PC-3 (cell line): ENCODE measurements around the gene SNX32. TPM values are rescaled to one million over a fixed set of nuclear protein-coding genes. Genes with fewer than 3 reads are reported as not detected.
A peak's percentile ranks its signal among the peaks of the same experiment; 100 is the strongest.

Experiments
- ATAC-seq: fragments of 200-7000 bp; cut with Tn5 transposase; 2 replicates; pipeline ENCODE4 v1.9.1; 2020; ENCODE audit warnings: mild to moderate bottlenecking, moderate library complexity
- BruUV-seq: library from RNA; stranded (reverse); fragments of 400-500 nt; replicated peaks from 2 replicates; lab custom pipeline; 2021; lab: Mats Ljungman, UMichigan
- CTCF ChIA-PET: fragments of 300-600 bp; sonication (Branson Sonifier 250); formaldehyde crosslinking; loops from one replicate; lab custom pipeline; 2022; ENCODE audit warnings: antibody characterized with exemption; lab: Charles Lee
- POLR2A ChIA-PET: fragments of 300-600 bp; sonication (Branson Sonifier 250); formaldehyde crosslinking; loops from one replicate; lab custom pipeline; 2022; ENCODE audit warnings: antibody characterized with exemption; ENCODE audit not compliant: unreplicated experiment; lab: Charles Lee
- DNase-seq: peaks from one replicate; pipeline ENCODE4 v3.0.0-alpha.2; 2015
- H2AFZ ChIP-seq: fragments of 300-600 bp; sonication (generic); 2 replicates; pipeline ENCODE4 v1.6.0; 2016; ENCODE audit warnings: antibody characterized with exemption, low read length
- H3F3A ChIP-seq: fragments of 300-600 bp; sonication (generic); one replicate; pipeline ENCODE4 v1.6.0; 2017; ENCODE audit warnings: antibody characterized with exemption, low read length, control low read depth, mild to moderate bottlenecking; ENCODE audit not compliant: unreplicated experiment
- H3K27ac ChIP-seq: fragments of 300-600 bp; sonication (generic); 2 replicates; pipeline ENCODE4 v1.5.1; 2016; ENCODE audit warnings: mild to moderate bottlenecking, low read length
- H3K27me3 ChIP-seq: fragments of 300-600 bp; sonication (generic); 2 replicates; pipeline ENCODE4 v1.6.1; 2016; ENCODE audit warnings: low read length, mixed read lengths
- H3K36me3 ChIP-seq: fragments of 300-600 bp; sonication (generic); 2 replicates; pipeline ENCODE4 v1.6.1; 2016; ENCODE audit warnings: low read depth, mixed run types, low read length, mixed read lengths
- H3K4me1 ChIP-seq: fragments of 300-600 bp; sonication (generic); 2 replicates; pipeline ENCODE4 v1.5.1; 2016; ENCODE audit warnings: low read length; ENCODE audit not compliant: insufficient read depth
- H3K4me2 ChIP-seq: fragments of 300-600 bp; sonication (generic); 2 replicates; pipeline ENCODE4 v1.6.0; 2016; ENCODE audit warnings: low read length
- H3K4me3 ChIP-seq: fragments of 300-600 bp; sonication (generic); 2 replicates; pipeline ENCODE4 v1.5.1; 2016; ENCODE audit warnings: mild to moderate bottlenecking, low read length, mixed read lengths
- H3K79me2 ChIP-seq: fragments of 300-600 bp; sonication (generic); 2 replicates; pipeline ENCODE4 v1.6.1; 2017; ENCODE audit warnings: low read length, mixed read lengths
- H3K9ac ChIP-seq: fragments of 300-600 bp; sonication (generic); 2 replicates; pipeline ENCODE4 v1.6.0; 2016; ENCODE audit warnings: mild to moderate bottlenecking, low read length
- H3K9me2 ChIP-seq: fragments of 300-600 bp; sonication (generic); replicated peaks from 2 replicates; pipeline ENCODE4 v1.6.1; 2016; ENCODE audit warnings: mixed run types, low read length, mixed read lengths
- H3K9me3 ChIP-seq: fragments of 300-600 bp; sonication (generic); 2 replicates; pipeline ENCODE4 v1.6.1; 2016; ENCODE audit warnings: low read length, mixed read lengths
- H4K20me1 ChIP-seq: fragments of 300-600 bp; sonication (generic); 2 replicates; pipeline ENCODE4 v1.6.1; 2016; ENCODE audit warnings: low read length, mixed read lengths
- EZH2 ChIP-seq: fragments of 300-600 bp; sonication (generic); IDR thresholded peaks from one replicate; pipeline ENCODE4 v1.6.1; 2017; ENCODE audit warnings: antibody characterized with exemption, mild to moderate bottlenecking, low read length; ENCODE audit not compliant: unreplicated experiment
- EZH2phosphoT487 ChIP-seq: fragments of 300-600 bp; sonication (generic); IDR thresholded peaks from 2 replicates; pipeline ENCODE4 v1.6.1; 2018; ENCODE audit warnings: mild to moderate bottlenecking, antibody characterized with exemption, low read length, borderline replicate concordance
- intact Hi-C: fragments of 100-400 bp; cut with micrococcal nuclease; formaldehyde crosslinking; loops from 2 replicates; pipeline ENCODE4 v1.9.0; 2023
- total RNA-seq: library from RNA; depleted of rRNA; stranded (reverse); fragments of >200 nt; gene quantifications from 2 replicates; pipeline ENCODE4 v1.2.3, GENCODE V29; 2014
- TF ChIP-seq, protein P1 (sequence below): fragments of 300-600 bp; sonication (generic); conservative IDR thresholded peaks from 2 replicates; pipeline ENCODE4 v1.5.1; 2017; ENCODE audit warnings: antibody characterized with exemption, low read depth, mild to moderate bottlenecking, low read length

The SNX32 gene
- total RNA-seq, 1 experiment from 2014 or later = not detected

- Histone ChIP-seq H3K79me2 (peaks cover 35% of the 10 kb centered on the region), H3K9me2 (no peaks in the 10 kb centered on the region), H3F3A (no peaks in the 10 kb centered on the region), H3K27me3 (no peaks in the 10 kb centered on the region), H2AFZ (no peak overlapping the region), H3K9me3 (no peaks in the 10 kb centered on the region), H4K20me1 (peaks cover 22% of the 10 kb centered on the region; the same call in 1 of the 2 replicates), H3K4me3 (no peak overlapping the region; the same call in 1 of the 2 replicates), H3K4me2 (peak overlapping the region; percentile 72), H3K4me1 (peaks cover 50% of the 10 kb centered on the region), H3K27ac (no peak overlapping the region), H3K36me3 (peaks cover 10% of the 10 kb centered on the region; the same call in 1 of the 2 replicates), H3K9ac (no peak overlapping the region)
- DNase-seq (no peak), ATAC-seq (no peak)
- CTCF ChIA-PET = interaction anchor here (3.2 kb wide), 1 partner anchor 14 kb away, joined by 17 read pairs; the partner anchor contains the start of gene AP5B1
- TF ChIP-seq, protein P1, sequence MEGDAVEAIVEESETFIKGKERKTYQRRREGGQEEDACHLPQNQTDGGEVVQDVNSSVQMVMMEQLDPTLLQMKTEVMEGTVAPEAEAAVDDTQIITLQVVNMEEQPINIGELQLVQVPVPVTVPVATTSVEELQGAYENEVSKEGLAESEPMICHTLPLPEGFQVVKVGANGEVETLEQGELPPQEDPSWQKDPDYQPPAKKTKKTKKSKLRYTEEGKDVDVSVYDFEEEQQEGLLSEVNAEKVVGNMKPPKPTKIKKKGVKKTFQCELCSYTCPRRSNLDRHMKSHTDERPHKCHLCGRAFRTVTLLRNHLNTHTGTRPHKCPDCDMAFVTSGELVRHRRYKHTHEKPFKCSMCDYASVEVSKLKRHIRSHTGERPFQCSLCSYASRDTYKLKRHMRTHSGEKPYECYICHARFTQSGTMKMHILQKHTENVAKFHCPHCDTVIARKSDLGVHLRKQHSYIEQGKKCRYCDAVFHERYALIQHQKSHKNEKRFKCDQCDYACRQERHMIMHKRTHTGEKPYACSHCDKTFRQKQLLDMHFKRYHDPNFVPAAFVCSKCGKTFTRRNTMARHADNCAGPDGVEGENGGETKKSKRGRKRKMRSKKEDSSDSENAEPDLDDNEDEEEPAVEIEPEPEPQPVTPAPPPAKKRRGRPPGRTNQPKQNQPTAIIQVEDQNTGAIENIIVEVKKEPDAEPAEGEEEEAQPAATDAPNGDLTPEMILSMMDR = no peak
- no peak for TF ChIP-seq EZH2
- no peak for TF ChIP-seq EZH2phosphoT487
- intact Hi-C loops = no loop called here
- no TSS peak for BruUV-seq
- POLR2A ChIA-PET = interaction anchor here (0.6 kb wide), 1 partner anchor 147 kb away, joined by 11 read pairs; no protein-coding TSS in a partner anchor
Measured at GRCh38 chr11:65793625-65794400, 40.0 kb upstream of the SNX32 start.

DNA sequence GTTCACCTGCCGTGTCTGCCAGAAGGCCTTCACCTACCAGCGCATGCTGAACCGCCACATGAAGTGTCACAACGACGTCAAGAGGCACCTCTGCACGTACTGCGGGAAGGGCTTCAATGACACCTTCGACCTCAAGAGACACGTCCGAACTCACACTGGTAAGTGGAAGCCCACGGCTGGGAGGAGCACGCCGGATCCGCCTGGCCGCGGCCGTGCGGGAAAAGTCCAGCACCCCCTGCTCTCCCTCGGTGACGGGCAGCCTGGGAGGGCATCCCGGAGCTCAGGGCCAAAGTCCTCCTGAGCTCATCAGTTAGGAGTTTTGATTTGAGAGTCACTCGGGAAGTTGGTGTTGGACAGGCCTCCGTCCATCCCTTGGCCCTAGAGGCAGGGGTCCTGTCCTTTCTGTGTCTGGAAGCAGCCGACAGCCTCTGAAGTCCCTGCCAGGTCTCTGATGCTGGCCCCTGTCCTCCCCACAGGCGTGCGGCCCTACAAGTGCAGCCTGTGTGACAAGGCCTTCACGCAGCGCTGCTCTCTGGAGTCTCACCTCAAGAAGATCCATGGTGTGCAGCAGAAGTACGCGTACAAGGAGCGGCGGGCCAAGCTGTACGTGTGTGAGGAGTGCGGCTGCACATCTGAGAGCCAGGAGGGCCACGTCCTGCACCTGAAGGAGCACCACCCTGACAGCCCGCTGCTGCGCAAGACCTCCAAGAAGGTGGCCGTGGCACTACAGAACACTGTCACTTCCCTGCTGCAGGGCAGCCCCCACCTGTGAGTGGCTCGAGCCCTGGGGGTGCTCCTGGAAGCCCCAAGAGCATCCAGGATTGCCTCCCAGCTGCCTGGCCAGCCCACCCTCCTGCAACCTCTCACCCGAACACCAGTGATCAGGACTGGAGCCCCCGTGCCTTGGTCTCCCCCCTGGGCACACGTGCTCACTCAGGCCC lies 38.9 kb upstream of the SNX32 start:
- Histone ChIP-seq H3K9me2 (no peaks in the 10 kb centered on the region), H3F3A (no peaks in the 10 kb centered on the region), H3K79me2 (peaks cover 25% of the 10 kb centered on the region), H3K36me3 (peaks cover 10% of the 10 kb centered on the region; the same call in 1 of the 2 replicates), H3K4me2 (no peak overlapping the region), H3K9ac (no peak overlapping the region), H3K27ac (no peak overlapping the region), H3K4me1 (peaks cover 41% of the 10 kb centered on the region), H2AFZ (no peak overlapping the region), H4K20me1 (peaks cover 14% of the 10 kb centered on the region; the same call in 1 of the 2 replicates), H3K27me3 (no peaks in the 10 kb centered on the region), H3K9me3 (no peaks in the 10 kb centered on the region), H3K4me3 (no peak overlapping the region)
- intact Hi-C loops = no loop called here
- ChIA-PET POLR2A (interaction anchor here (0.6 kb wide), 1 partner anchor 146 kb away, joined by 11 read pairs; no protein-coding TSS in a partner anchor), CTCF (no interaction called here)
- ATAC-seq (no peak), DNase-seq (no peak)
- no TSS peak for BruUV-seq
- no peak for TF ChIP-seq EZH2phosphoT487
